Tibial nerve (tissue), 4 donors: Measurements from ENCODE around the gene RAB11B.

Source experiments
- EP300 ChIP-seq, 2 donors: sonication (generic); formaldehyde crosslinking; IDR thresholded peaks; one replicate each; pipeline ENCODE4 v1.6.1; 2017; ENCODE audit warnings: antibody characterized with exemption in 2 of 2, mild to moderate bottlenecking in 1 of 2
- POLR2A ChIP-seq, 2 donors: fragments of 450-650 bp; IDR thresholded peaks; one replicate each; pipeline ENCODE4 v1.6.1; 2017; ENCODE audit warnings: antibody characterized with exemption in 2 of 2, mild to moderate bottlenecking in 2 of 2, moderate library complexity in 2 of 2
- TF ChIP-seq, protein P1 (sequence below), 5 experiments: fragments of 200-600 bp in 3 of 5; fragments of 450-650 bp in 2 of 5; sonication (generic) in 3 of 5; IDR thresholded peaks; one replicate each; pipeline ENCODE4 v1.5.1; 2016 to 2019; ENCODE audit warnings: antibody characterized with exemption in 5 of 5, mild to moderate bottlenecking in 3 of 5, moderate library complexity in 2 of 5

DNA sequence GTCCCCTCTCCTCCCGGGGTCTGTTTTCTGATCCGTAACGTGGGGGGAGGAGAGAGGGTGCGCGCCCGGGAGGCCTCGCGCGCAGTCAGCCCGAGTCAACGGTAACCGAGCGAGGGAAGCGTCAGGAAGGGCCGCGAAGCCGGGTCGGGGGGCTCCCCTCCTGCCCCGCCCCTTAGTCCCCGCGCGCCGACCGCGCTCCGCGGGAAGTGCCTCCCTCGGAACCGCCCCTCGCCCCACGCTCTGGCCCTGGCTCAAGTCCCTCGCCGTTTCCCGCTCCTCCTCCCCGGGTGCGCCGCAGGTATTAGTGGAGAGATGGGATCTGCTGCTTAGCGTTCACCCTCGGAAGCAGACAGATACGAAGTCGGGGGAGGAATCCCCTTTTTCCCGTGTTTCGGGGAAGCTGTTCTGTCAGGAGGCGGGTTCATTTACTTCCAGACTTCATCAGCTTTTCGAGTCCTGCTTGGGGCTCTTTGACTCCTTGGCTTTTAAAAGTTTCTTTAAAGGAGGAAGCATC is 55.4 kb downstream of the RAB11B start:
- TF ChIP-seq, protein P1, sequence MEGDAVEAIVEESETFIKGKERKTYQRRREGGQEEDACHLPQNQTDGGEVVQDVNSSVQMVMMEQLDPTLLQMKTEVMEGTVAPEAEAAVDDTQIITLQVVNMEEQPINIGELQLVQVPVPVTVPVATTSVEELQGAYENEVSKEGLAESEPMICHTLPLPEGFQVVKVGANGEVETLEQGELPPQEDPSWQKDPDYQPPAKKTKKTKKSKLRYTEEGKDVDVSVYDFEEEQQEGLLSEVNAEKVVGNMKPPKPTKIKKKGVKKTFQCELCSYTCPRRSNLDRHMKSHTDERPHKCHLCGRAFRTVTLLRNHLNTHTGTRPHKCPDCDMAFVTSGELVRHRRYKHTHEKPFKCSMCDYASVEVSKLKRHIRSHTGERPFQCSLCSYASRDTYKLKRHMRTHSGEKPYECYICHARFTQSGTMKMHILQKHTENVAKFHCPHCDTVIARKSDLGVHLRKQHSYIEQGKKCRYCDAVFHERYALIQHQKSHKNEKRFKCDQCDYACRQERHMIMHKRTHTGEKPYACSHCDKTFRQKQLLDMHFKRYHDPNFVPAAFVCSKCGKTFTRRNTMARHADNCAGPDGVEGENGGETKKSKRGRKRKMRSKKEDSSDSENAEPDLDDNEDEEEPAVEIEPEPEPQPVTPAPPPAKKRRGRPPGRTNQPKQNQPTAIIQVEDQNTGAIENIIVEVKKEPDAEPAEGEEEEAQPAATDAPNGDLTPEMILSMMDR (IDR thresholded peaks at IDR 0.05), result no peak
- TF ChIP-seq POLR2A (IDR thresholded peaks at IDR 0.05) (no peak), EP300 (IDR thresholded peaks at IDR 0.05) (no peak)
